ENCODE data around the gene KRTAP12-4.

The KRTAP12-4 gene

DNA sequence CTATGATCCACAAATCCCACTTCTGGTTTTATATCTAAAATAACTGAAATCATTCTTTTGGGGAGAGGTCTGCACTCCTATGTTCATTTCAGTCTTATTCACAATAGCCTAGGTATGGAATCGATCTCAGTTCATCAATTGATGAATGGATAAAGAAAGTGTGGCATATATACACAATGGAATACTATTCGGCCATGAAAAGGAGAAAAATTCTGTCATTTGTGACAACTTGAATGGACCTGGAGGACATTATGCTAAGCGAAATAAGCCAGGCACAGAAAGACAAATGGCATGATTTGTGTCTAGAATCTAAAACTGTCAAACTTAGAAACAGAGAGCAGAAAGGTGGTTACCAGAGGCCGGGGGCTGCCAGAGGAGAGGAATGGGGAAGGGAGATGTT, 48.0 kb downstream of the KRTAP12-4 start:
- DNase-seq: no peak

Measured in NCI-H2081 treated with DMSO at 0.1 percent for 48 hours (cell line).